Dermis blood vessel endothelial cell (primary cell): ENCODE results near the gene ZNF593. TPM values are rescaled to one million over a fixed set of nuclear protein-coding genes. Genes with fewer than 3 reads are reported as not detected.

Source experiments
- DNase-seq: peaks from one replicate; pipeline ENCODE4 v3.0.0; 2010
- total RNA-seq: library from RNA; depleted of rRNA; stranded (reverse); fragments of >200 nt; gene quantifications from 2 replicates; pipeline ENCODE4 v1.2.3, GENCODE V29; 2014

ZNF593 gene
- total RNA-seq, 1 donor from 2014 or later, result 25.0 TPM

DNA sequence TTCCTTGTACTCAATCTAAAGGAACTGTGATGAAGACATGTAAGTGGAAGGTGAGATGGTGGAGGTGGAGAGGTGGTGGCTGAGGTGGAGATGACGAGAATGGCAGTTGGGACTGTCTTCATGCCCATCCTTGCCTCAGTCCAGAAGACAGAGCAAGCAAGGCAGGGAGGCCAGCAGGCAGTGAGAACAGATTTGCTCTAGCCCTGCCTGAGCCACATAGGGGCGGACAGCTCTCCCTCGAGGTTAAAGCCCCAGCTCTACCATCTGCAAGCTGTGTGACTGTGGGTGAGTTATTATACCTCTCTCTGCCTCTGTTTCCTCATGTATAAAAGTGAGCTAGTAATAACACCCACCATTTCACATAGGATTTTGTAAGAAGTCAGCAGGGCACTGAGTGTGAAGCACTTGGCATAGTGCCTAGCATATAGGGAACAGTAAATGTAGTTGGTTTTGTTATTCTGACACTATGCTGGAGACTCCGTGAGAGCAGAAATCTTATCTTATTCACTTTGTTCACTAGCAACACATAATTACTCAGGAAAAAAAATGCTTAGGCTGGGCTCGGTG is 15.7 kb upstream of the ZNF593 start:
- no peak for DNase-seq

GRCh38 chr1:26154750-26155149 is 15.0 kb upstream of the ZNF593 start:
- DNase-seq, result peak; percentile 45

GRCh38 chr1:26155370-26156284 is 14.1 kb upstream of the ZNF593 start:
- peak; percentile 31 for DNase-seq

DNA sequence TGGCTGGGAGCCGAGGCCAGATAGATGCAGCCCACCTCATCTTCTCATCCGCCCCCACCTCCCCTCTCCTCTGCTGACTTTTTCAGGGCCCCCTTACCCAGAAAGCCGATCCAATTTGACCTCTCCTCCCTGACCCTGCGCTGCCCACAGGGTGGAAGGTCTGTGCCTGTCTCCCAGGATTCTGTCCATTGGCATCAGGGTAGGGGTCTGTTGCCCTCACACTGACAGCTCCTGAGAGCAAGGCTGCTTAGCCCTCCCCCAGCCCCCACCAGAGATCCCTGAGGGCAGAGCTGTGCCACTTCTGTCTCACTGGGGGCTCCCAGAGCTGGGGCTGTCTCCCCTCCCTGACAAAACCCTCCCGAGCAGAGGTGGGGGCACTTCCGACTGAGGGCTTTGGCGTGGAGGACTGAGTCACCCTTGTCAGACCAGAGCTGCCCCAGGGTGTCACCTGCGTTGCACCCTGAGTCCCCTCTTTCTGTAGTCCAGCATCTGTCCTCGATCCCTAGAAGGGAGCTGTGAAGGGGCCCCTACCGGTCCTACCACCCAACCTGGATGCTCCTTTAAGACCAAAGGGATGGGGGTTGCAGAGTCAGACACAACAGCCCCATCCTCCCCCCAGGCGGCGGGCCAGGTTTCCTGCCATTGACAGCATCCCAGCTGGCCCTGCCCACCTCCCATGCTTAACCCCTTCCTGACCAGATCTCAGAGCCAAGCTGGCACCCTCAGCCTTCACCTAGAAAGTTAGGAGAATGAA is 13.2 kb upstream of the ZNF593 start:
- peak; percentile 79 for DNase-seq

GRCh38 chr1:26158271-26158907 is 11.3 kb upstream of the ZNF593 start:
- no peak for DNase-seq

DNA sequence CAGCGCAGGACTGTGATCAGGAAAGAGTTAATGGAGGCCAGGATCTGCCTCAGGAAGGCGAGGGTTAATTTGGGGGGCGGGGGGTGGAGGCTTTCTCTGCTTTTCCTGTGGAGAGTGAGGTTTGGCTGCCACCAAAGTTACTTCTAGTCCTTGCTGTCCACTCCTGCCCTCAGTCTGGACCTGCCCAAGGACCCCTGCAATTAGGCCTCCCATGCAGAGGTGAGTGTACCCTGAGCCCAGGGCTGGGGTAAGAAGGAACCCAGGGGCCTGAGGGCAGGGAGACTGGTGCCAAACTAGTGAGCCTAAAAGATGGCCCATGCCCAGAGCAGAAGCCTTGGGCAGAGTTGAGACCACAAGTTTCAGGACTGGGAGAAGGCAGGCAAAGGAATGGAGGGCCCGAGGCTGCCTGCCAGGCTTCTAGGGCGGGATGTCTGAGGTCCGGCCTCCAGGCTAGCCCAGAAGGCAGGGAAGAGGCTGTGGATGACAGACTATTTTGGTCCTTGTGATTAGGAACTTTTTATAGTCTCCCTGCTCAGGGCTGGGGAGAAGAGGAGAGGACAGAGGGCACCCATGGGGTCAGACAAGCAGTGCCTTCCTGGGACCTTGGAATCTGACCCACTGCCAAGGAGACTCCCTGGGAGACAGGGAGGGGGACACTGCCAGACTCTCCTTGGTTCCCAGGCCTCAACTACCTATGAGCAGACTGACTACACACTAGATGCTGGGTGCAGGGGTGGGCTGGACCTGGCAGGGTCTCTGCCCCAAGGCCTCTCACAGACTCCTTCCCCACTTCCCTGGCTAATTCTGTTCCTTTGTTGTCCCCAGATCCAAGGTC is 10.6 kb upstream of the ZNF593 start, which contains the start of gene FAM110D:
FAM110D (plus strand) TSS at position 172 of the 835 bp plus-strand sequence. CDS start 2,213 bp downstream, outside the sequence.
- peak; percentile 50 for DNase-seq

DNA sequence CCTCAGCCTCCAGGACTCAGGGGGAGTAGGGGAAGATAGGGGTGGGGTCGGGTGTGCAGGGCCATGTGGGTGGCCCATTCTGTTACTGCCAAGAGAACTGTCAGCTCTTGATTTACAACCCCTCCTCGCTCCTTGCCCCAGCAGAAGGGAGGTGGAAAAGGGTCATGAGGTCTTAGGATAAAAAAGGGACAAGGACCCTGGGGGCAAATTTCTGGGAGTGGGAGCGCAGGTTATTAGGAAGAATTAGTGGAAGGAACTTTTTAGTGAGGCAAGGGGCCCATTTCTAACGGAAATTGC is 10.0 kb upstream of the ZNF593 start:
- no peak for DNase-seq

DNA sequence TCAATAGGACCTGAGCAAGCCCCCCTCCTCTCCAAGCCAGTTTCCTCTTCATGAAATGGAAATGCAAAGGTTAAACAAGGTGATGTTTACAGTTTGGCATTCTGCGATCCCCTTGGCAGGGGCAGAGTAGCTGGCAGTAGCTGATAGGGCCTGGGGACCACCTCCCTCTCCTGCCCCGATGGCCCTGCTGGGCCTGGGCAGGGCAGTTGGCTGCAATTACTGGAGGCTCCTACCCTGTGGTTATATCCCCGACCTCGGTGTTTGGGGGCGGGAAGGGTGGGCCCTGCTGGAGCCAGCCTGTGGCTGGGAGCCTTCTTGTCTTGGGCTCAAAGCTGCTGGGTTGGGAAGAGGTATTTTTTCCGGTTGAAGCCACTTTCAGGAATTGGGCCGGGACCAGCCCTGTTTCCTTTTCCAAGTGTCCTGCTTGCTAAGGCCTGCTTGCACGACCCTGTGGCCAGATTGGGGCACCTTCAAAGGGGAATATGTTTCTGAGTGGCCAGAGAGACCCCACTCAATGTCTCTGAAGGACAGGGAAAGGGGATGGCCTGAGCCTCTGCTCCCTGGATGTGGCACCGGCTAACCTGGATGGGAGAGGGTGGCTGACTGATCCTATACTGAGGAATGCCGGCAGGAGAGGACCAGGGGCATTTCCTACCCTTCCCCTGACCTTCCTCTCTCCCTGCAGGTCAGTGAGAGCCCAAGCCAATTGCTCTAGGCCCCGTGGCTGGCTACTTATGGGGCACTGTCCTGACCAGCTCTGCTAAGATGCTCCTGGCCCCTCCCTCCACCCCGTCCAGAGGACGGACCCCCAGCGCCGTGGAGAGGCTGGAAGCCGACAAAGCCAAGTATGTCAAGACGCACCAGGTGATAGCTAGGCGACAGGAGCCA is 8.9 kb upstream of the ZNF593 start:
- DNase-seq, result peak; percentile 27

DNA sequence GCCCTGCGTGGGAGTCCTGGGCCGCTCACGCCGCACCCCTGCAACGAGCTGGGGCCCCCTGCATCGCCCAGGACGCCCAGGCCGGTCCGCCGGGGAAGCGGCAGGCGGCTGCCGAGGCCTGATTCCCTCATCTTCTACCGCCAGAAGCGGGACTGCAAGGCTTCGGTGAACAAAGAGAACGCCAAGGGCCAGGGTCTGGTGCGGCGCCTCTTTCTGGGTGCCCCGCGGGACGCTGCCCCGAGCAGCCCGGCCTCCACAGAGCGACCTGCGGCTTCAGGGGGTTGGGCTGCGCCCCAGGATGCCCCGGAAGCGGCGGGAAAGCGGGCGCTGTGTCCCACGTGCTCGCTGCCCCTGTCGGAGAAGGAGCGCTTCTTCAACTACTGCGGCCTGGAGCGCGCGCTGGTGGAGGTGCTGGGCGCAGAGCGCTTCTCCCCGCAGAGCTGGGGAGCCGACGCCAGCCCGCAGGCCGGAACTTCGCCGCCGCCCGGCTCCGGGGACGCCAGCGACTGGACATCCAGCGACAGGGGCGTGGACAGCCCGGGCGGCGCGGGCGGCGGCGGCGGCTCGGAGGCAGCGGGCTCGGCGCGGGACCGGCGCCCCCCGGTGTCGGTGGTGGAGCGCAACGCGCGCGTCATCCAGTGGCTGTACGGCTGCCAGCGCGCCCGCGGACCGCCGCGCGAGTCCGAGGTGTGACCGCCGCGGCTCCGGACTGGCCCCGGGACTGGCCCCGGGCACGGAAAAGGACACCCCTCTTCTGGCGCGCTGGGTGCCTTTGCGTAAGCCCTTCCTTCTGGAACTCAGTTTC is 8.1 kb upstream of the ZNF593 start:
- peak; percentile 59 for DNase-seq

- DNase-seq, result no peak
Observed at GRCh38 chr1:26162220-26162709, 7.4 kb upstream of the ZNF593 start.

- no peak for DNase-seq
Observed at GRCh38 chr1:26163684-26164035, 6.0 kb upstream of the ZNF593 start.

- peak; percentile 61 for DNase-seq
Observed at GRCh38 chr1:26164036-26164860, 5.5 kb upstream of the ZNF593 start.

DNA sequence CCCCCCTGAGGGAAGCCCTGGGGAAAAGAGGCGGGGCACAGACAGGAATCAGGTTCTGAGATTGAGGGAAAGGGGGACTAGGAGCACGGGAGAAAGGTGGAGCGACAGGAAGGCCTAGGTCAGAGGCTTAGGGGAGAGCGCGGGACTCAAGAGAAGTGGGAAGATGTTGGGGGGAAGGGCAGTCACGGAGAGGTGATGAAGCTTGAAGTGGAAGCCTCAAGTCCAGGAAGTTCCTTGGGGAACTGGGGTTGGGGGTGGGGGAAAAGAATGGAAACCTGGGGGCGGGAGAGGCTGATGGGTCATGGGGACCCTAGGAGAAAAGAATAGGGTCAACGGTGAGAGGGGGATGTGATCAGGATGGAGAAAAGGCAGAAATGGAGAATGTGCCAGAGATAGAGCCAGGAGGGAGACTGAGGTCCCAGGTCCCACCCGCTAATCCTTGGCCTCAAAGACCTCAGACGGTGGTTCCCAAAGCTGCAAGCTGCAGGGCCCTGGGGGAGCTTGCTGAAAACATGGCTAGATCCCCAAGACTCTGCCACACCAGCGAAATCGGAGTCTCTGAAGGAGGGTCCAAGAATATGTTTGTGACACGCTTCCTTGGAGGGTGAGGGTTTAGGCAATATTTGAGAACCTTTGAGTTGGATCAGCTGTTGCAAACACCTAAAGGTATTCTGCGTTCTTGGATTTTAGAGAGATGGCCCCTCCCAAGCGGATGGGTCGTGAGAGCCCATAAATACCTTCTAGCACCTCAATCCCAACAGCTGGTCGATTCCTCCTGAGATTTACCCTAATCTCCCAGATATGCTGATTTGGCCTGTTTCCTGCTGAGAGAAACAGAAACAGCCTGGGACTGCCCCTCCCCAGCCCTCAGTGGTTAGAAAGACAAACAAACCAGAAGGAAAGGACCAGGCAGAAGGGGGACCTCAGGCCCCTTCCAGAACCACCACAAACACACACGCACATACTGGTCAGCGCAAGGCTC is 4.6 kb upstream of the ZNF593 start:
- no peak for DNase-seq

DNA sequence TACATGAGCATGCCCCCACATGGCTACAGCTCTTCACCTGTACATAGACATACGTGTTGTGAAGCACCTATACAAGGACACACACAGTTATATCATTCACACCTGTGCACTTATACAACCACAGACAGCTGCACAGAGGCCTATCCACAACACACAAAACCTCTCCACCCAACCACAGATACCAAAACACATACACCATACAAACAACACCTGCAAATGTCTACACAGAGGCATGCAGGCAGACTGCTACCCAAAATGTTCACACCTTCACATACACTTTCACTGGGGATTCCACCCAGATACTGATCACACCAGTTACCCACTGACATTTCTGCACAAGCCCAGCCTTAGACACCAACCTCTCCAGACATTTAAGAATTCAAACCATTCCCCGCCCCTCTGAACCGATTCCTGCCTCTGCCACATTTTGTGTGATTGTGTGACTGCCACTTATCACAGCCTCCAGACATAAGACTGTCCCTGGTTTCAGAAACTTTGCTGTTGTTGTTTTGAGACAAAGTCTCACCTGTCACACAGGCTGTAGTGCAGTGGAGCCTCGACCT is 2.9 kb upstream of the ZNF593 start:
- DNase-seq, result no peak

DNA sequence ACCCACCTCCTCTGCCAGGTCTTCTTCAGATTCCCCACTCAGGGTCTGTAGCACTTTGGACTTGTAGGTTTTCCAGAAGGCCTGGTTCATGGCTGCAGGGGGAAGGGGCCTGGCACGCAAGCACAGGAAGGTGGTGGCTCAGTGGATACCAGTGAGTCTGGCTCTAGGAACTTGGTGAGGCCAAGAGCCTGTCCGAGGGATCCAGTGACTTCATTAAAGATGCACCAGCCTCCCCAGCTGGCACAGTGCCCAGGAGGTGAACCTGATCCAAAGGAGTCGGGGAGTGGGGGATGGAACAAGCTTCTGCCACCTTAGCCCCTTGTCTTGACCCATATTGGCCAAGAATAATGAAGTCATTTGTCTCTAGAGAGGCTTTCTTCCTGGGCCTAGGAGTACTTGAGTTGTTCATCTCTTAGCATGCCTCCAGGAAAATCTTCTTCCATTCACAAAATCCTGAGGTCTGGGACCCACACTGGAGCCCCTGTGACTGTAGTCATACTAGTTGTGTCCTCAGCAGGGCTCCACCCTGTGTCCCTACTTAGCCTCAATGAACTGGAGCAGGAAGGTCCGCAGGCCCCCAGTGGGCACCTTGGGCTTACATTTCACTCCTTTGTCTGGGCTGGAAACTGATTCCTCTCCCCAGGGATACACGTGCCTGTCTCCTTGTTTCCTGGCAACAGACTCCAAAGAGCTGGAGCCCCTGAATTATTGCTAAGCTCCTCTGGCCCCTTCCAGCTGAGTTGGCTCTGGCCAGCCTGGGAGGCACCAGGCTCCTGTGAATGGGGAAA is 1.1 kb upstream of the ZNF593 start, which contains the start of gene C1orf232:
C1orf232 (minus strand) TSS at position 554 of the 788 bp plus-strand sequence; CDS start at position 90, 464 bp downstream.
- no peak for DNase-seq

DNA sequence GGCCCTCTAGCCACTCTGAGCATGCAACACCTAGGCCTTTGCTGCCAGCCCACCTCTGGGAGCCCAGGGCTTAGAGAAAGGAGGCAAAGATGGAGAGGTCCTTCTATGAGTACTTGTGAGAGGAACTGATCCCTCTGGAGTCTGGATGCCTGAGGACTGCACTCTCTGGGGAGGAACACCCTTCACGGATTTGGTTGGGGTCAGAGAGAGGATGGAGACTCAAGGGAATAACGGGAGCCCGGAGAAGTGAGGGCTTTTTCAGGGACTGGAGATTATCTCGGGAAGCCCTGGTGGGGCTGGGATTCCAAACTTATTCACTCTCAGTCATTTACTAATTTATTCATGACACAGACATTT is 532 bp upstream of the ZNF593 start:
- no peak for DNase-seq

DNA sequence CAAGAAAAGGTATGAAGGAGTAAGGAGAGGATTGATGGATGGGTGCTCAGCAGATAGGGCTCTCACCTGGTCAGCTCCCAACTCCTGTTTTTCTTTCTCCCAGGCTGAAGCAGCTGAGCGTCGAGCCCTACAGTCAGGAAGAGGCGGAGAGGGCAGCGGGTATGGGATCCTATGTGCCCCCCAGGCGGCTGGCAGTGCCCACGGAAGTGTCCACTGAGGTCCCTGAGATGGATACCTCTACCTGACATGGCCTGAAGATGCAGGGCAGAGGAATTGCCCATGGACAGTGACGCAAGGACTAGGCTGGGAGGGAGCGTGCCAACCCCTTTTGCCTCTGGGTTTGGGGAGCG is 739 bp downstream of the ZNF593 start:
- no peak for DNase-seq
